Measurements from ENCODE around the gene TRABD2B. TPM values are rescaled to one million over a fixed set of nuclear protein-coding genes. Genes with fewer than 3 reads are reported as not detected.

The TRABD2B gene
- not detected in 2 replicates for total RNA-seq

GRCh38 chr1:47997289-47998200 is at the start of gene TRABD2B:
TSS of gene TRABD2B (minus strand) at chr1:47997385.

Other genes with a start within 250 kb of the TRABD2B start
- not detected in 2 replicates for gene SLC5A9, start 225.3 kb upstream of the TRABD2B start, total RNA-seq